ENCODE results near the gene MATN4.

MATN4 gene

DNA sequence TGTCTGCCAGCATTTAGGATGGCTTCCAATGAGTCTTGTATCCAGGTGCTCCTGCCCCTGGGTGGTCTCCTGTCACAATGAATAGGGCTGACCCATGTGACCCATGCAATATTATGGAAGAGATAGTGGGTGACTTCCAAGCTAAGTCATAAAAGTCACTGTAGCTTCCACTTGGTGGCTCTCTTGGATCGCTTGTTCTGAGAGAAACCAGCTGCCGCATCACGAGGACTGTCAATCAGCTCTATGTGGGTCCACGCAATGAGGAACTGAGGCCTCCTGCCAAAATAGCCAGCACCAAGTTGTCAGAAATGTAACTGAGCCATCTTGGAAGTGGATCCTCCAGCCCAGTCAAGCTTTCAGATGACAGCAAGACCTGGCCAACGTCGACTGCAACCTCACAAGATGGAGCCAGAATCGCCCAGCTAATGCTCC lies 14.9 kb upstream of the MATN4 start:
- peaks cover 21% of the 10 kb centered on the region for H3K36me3 ChIP-seq (ENCODE audit: control insufficient read depth, insufficient read depth, low read length)
- H3K9me3 ChIP-seq (ENCODE audit: control insufficient read depth, insufficient read depth, low read depth, low read length) = no peaks in the 10 kb centered on the region
- H3K27me3 ChIP-seq (ENCODE audit: control insufficient read depth, insufficient read depth, low read length) = no peaks in the 10 kb centered on the region
- no peak overlapping the region for H3K9ac ChIP-seq (ENCODE audit: low read length)
- no peak overlapping the region for H3K4me3 ChIP-seq (ENCODE audit: low read depth, low read length)
- no peak overlapping the region for H3K27ac ChIP-seq (ENCODE audit: low read depth, low read length)
- peaks cover 5% of the 10 kb centered on the region; the same call in 1 of the 2 replicates for H3K4me1 ChIP-seq (ENCODE audit: control insufficient read depth, insufficient read depth, low read length)

- Histone ChIP-seq H3K27me3 (ENCODE audit: control insufficient read depth, insufficient read depth, low read length) (0 out of 2 replicates have a peak, but pooled peaks cover 1% of the 10 kb centered on the region), H3K4me3 (ENCODE audit: low read depth, low read length) (no peak overlapping the region), H3K4me1 (ENCODE audit: control insufficient read depth, insufficient read depth, low read length) (peaks cover 5% of the 10 kb centered on the region; the same call in 1 of the 2 replicates), H3K9ac (ENCODE audit: low read length) (no peak overlapping the region), H3K9me3 (ENCODE audit: control insufficient read depth, insufficient read depth, low read depth, low read length) (no peaks in the 10 kb centered on the region), H3K36me3 (ENCODE audit: control insufficient read depth, insufficient read depth, low read length) (peaks cover 5% of the 10 kb centered on the region), H3K27ac (ENCODE audit: low read depth, low read length) (no peak overlapping the region)
Observed at GRCh38 chr20:45320948-45321595, 13.0 kb upstream of the MATN4 start.

GRCh38 chr20:45318948-45319347 lies 10.8 kb upstream of the MATN4 start:
- no peaks in the 10 kb centered on the region for H3K9me3 ChIP-seq (ENCODE audit: control insufficient read depth, insufficient read depth, low read depth, low read length)
- 0 out of 2 replicates have a peak, but pooled peaks cover 5% of the 10 kb centered on the region for H3K27me3 ChIP-seq (ENCODE audit: control insufficient read depth, insufficient read depth, low read length)
- no peak overlapping the region for H3K9ac ChIP-seq (ENCODE audit: low read length)
- no peaks in the 10 kb centered on the region for H3K36me3 ChIP-seq (ENCODE audit: control insufficient read depth, insufficient read depth, low read length)
- no peak overlapping the region for H3K27ac ChIP-seq (ENCODE audit: low read depth, low read length)
- H3K4me3 ChIP-seq (ENCODE audit: low read depth, low read length) = no peak overlapping the region
- H3K4me1 ChIP-seq (ENCODE audit: control insufficient read depth, insufficient read depth, low read length) = no peaks in the 10 kb centered on the region

DNA sequence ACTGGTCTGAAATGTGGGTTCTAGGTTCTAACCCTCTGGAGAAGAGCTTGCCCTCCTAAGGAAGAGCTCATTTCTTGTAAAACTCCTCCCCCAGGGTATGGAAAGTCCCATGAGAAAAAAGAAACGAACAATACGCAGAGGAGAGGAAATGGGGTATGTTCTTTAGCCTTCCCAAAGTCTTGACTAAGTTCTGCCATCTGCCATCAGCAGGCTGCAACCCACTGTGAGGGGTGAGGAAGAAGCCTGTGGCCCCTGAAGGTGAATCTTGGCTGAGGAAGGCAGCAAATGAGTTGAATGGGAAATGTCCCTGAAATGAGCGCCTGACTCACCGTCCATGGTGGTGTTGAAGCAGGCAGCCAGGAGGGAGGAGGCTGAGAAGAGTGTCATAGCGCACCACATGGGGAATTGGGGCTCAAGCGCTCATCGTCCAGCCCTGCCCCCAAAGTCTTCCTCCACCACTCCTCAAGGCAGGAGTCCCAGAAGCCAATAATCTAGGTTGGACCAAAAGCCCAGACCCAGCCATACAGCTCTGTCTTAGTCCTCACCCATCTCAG lies 10.4 kb upstream of the MATN4 start:
- no peaks in the 10 kb centered on the region for H3K4me1 ChIP-seq (ENCODE audit: control insufficient read depth, insufficient read depth, low read length)
- no peak overlapping the region for H3K9ac ChIP-seq (ENCODE audit: low read length)
- H3K9me3 ChIP-seq (ENCODE audit: control insufficient read depth, insufficient read depth, low read depth, low read length) = no peaks in the 10 kb centered on the region
- H3K4me3 ChIP-seq (ENCODE audit: low read depth, low read length) = no peak overlapping the region
- 0 out of 2 replicates have a peak, but pooled peaks cover 5% of the 10 kb centered on the region for H3K27me3 ChIP-seq (ENCODE audit: control insufficient read depth, insufficient read depth, low read length)
- H3K36me3 ChIP-seq (ENCODE audit: control insufficient read depth, insufficient read depth, low read length) = no peaks in the 10 kb centered on the region
- H3K27ac ChIP-seq (ENCODE audit: low read depth, low read length) = no peak overlapping the region

GRCh38 chr20:45317826-45318225 lies 9.7 kb upstream of the MATN4 start:
- Histone ChIP-seq H3K27me3 (ENCODE audit: control insufficient read depth, insufficient read depth, low read length) (peaks cover 5% of the 10 kb centered on the region; the same call in 1 of the 2 replicates), H3K4me3 (ENCODE audit: low read depth, low read length) (no peak overlapping the region), H3K36me3 (ENCODE audit: control insufficient read depth, insufficient read depth, low read length) (no peaks in the 10 kb centered on the region), H3K27ac (ENCODE audit: low read depth, low read length) (no peak overlapping the region), H3K4me1 (ENCODE audit: control insufficient read depth, insufficient read depth, low read length) (no peaks in the 10 kb centered on the region), H3K9ac (ENCODE audit: low read length) (no peak overlapping the region), H3K9me3 (ENCODE audit: control insufficient read depth, insufficient read depth, low read depth, low read length) (no peaks in the 10 kb centered on the region)

DNA sequence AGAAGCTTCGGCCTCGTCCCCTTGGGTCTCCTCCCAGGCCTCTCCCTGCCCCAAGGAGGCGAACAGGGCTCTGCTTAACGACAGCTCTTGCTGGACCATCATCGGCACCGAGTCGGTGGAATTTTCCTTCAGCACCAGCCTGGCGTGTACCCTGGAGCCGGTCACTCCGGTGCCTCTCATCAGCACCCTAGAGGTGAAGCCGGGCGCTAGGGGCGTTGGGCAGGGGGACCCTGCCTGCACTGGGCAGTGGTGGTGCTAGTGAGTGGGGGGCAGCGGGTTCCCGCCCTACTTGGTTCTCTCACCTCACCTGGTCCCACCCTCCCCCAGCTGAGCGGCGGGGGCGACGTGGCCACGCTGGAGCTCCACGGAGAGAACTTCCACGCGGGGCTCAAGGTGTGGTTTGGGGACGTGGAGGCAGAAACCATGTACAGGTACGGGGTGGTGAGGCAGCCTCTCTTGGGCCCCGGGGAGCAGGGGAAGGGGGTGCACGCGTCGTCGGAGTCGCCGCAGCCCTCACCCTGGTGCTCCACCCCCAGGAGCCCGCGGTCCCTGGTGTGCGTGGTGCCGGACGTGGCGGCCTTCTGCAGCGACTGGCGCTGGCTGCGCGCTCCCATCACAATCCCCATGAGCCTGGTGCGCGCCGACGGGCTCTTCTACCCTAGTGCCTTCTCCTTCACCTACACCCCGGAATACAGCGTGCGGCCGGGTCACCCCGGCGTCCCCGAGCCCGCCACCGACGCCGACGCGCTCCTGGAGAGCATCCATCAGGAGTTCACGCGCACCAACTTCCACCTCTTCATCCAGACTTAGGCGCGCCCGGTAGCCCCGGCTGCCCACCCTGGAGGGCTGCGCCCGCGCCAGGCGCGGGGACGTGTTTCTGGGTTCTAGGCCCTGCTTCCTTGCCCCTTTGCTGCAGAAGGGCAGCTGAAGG lies 8.3 kb upstream of the MATN4 start:
- Histone ChIP-seq H3K4me3 (ENCODE audit: low read depth, low read length) (no peak overlapping the region), H3K36me3 (ENCODE audit: control insufficient read depth, insufficient read depth, low read length) (no peaks in the 10 kb centered on the region), H3K9me3 (ENCODE audit: control insufficient read depth, insufficient read depth, low read depth, low read length) (no peaks in the 10 kb centered on the region), H3K4me1 (ENCODE audit: control insufficient read depth, insufficient read depth, low read length) (no peaks in the 10 kb centered on the region), H3K9ac (ENCODE audit: low read length) (no peak overlapping the region), H3K27me3 (ENCODE audit: control insufficient read depth, insufficient read depth, low read length) (peaks cover 12% of the 10 kb centered on the region; the same call in 1 of the 2 replicates), H3K27ac (ENCODE audit: low read depth, low read length) (no peak overlapping the region)

DNA sequence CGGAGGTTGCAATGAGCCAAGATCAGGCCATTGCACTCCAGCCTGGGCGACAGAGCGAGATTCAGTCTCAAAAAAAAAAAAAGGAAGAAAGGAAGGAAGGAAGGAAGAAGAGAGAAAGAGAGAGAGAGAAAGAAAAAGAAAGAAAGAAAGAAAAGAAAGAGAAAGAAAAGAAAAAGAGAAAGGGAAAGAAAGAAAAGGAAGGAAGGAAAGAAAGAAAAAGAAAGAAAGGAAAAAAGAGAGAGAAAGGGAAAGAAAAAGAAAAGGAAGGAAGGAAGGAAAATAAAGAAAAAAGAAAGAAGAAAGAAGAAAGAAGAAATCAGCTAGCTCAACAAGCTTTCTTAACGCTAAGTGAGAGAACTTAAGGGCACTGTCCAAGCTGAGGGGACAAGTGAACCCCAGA lies 7.6 kb upstream of the MATN4 start:
- H3K4me1 ChIP-seq (ENCODE audit: control insufficient read depth, insufficient read depth, low read length) = no peaks in the 10 kb centered on the region

DNA sequence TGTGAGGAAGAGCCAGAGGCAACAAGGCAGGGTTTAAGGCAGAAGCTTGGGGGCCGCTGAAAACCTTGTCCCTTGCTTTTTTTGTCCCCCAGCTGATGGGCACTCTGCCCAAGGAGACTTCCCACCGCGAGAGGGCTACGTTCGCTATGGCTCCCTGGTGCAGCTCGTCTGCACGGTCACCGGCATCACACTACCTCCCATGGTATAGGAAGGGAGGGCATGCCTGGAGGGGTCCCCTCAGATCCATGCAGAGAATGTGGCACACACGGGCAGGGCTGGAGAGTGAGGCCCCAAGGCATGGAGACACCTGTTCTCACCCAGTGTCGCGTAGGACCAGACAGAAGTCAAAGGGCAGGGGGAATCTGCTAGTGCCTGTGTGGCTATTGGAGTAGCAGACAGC lies 5.8 kb upstream of the MATN4 start:
- Histone ChIP-seq H3K9me3 (ENCODE audit: control insufficient read depth, insufficient read depth, low read depth, low read length) (no peaks in the 10 kb centered on the region), H3K9ac (ENCODE audit: low read length) (no peak overlapping the region), H3K27me3 (ENCODE audit: control insufficient read depth, insufficient read depth, low read length) (peaks cover 18% of the 10 kb centered on the region; the same call in 1 of the 2 replicates), H3K4me3 (ENCODE audit: low read depth, low read length) (no peak overlapping the region), H3K4me1 (ENCODE audit: control insufficient read depth, insufficient read depth, low read length) (no peaks in the 10 kb centered on the region), H3K36me3 (ENCODE audit: control insufficient read depth, insufficient read depth, low read length) (no peaks in the 10 kb centered on the region), H3K27ac (ENCODE audit: low read depth, low read length) (no peak overlapping the region)

More for the DNA sequence above, 7.6 kb upstream of the MATN4 start:
- H3K9ac ChIP-seq (ENCODE audit: low read length) = no peak overlapping the region
- H3K27ac ChIP-seq (ENCODE audit: low read depth, low read length) = no peak overlapping the region
- H3K27me3 ChIP-seq (ENCODE audit: control insufficient read depth, insufficient read depth, low read length) = peaks cover 16% of the 10 kb centered on the region; the same call in 1 of the 2 replicates
- no peaks in the 10 kb centered on the region for H3K36me3 ChIP-seq (ENCODE audit: control insufficient read depth, insufficient read depth, low read length)
- H3K4me3 ChIP-seq (ENCODE audit: low read depth, low read length) = no peak overlapping the region
- no peaks in the 10 kb centered on the region for H3K9me3 ChIP-seq (ENCODE audit: control insufficient read depth, insufficient read depth, low read depth, low read length)

- no peak overlapping the region for H3K4me3 ChIP-seq (ENCODE audit: low read depth, low read length)
- peaks cover 18% of the 10 kb centered on the region; the same call in 1 of the 2 replicates for H3K27me3 ChIP-seq (ENCODE audit: control insufficient read depth, insufficient read depth, low read length)
- H3K9me3 ChIP-seq (ENCODE audit: control insufficient read depth, insufficient read depth, low read depth, low read length) = no peaks in the 10 kb centered on the region
- peaks cover 4% of the 10 kb centered on the region; the same call in 1 of the 2 replicates for H3K4me1 ChIP-seq (ENCODE audit: control insufficient read depth, insufficient read depth, low read length)
- no peak overlapping the region for H3K9ac ChIP-seq (ENCODE audit: low read length)
- H3K27ac ChIP-seq (ENCODE audit: low read depth, low read length) = no peak overlapping the region
- H3K36me3 ChIP-seq (ENCODE audit: control insufficient read depth, insufficient read depth, low read length) = no peaks in the 10 kb centered on the region
Observed at GRCh38 chr20:45313065-45313695, 5.1 kb upstream of the MATN4 start.

GRCh38 chr20:45312241-45312640 lies 4.1 kb upstream of the MATN4 start:
- no peaks in the 10 kb centered on the region for H3K36me3 ChIP-seq (ENCODE audit: control insufficient read depth, insufficient read depth, low read length)
- peaks cover 6% of the 10 kb centered on the region; the same call in 1 of the 2 replicates for H3K4me1 ChIP-seq (ENCODE audit: control insufficient read depth, insufficient read depth, low read length)
- H3K27ac ChIP-seq (ENCODE audit: low read depth, low read length) = no peak overlapping the region
- H3K9me3 ChIP-seq (ENCODE audit: control insufficient read depth, insufficient read depth, low read depth, low read length) = no peaks in the 10 kb centered on the region
- H3K27me3 ChIP-seq (ENCODE audit: control insufficient read depth, insufficient read depth, low read length) = peaks cover 18% of the 10 kb centered on the region; the same call in 1 of the 2 replicates
- H3K4me3 ChIP-seq (ENCODE audit: low read depth, low read length) = no peak overlapping the region
- H3K9ac ChIP-seq (ENCODE audit: low read length) = no peak overlapping the region
